ENCODE data around the gene SSC5D.

- no peak for TF ChIP-seq CTCF (IDR thresholded peaks at IDR 0.05)
- TF ChIP-seq POLR2A (IDR thresholded peaks at IDR 0.05) = no peak
Measured at GRCh38 chr19:55559684-55560083, 71.4 kb downstream of the SSC5D start.

All from thyroid gland (tissue), 4 donors.